ENCODE measurements around the gene CARD19. TPM values are rescaled to one million over a fixed set of nuclear protein-coding genes. Genes with fewer than 3 reads are reported as not detected.
"Not testable (repeated sequence)": the region's sequence is repeated elsewhere in the genome, so short reads cannot be mapped to it uniquely, and the experiment has no call there.

Gene CARD19
- polyA plus RNA-seq, 1 donor: 38.5 TPM

DNA sequence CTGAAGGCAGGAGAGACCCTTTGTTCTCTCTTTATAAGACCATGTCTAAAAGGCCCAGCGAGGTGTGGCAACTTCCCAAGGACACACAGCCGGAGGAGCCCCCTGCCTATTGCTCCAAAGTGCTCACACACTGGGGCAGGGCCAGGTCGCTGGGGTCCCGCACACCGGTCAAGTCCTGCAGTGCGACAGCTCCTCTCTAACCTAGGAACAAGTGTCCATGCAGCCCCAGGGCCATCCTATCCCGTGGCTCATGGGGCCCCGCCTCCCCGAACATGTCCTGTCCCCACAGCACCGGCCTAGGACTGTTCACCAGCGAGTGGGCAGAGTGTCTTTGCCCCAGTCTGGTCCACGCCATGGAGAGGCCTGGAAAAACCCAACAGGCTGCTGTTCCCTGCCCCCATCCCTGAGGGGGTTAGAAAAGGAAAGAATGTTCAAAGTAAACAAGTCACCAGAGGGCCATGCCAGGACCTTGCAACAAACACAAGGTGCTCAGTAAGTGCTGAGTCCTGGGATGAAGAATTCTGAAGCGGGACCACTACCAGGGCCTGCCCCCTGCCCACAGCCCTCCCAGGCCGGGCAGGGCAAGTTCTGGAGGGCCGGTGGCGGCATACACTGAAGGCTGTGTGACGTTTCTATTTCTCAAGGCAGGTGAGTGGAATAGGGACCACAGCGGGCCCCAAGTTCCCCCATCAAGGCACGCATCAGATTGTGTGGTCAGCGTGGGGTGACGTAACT lies 37.1 kb downstream of the CARD19 start:
- no peak for DNase-seq (ENCODE audit: low read depth)

DNA sequence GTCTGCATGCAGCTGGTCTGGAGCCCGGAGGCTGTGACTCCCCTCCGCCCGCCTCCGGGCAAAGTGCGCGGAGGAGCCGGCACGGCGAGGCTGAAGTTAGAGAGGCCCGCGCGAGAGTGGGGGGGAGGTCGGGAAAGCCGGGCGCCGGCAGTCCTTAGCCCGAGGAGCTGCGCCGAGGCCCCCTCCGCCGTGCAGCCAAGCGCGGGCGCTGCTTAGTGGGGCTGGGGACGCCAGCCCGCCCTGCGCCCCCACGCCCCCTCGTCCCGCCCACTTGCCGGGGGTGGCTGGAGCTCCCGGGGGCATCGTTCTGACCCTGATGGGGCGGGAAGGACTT lies 37.6 kb downstream of the CARD19 start:
- DNase-seq (ENCODE audit: low read depth): no peak

- DNase-seq (ENCODE audit: low read depth): peak; percentile 62
Observed at GRCh38 chr9:93134015-93134739, 38.2 kb downstream of the CARD19 start, which contains the start of gene NINJ1. Gene NINJ1 (minus strand): TSS chr9:93134251. CDS start chr9:93134217, 34 bp downstream.

DNA sequence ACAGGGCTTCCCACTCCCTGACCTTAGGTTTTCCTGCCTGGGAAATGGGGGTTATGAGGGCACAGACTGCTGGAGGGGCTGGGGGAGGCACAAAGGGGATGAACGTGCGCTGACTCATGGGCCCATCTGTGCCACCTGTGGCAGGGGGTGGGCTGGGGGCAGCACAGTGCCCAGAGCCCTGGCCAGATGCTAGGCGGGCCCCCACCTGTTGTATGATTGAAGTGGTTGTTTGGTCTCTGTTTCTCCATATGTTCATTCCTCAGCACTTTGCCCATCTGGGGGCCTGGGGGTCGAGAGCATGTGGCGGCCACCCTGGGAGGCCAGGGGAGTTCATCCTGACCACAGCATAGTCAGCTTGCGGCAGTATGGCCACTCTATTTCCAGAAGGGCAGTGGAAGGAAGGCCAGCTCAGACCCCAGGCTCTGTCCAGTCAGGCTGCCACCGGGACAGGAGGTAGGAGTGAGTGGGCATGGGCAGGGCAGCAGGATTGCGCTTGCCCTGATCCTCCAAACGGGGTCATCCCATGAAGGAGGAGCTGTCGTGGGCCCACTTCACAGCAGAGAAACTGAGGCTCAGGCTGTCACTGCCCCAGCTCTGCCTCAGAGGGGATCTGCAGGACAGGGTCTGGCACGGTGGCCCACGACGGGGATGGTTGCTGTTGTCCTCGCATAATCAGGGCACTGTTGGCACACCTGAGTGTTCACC lies 38.9 kb downstream of the CARD19 start:
- DNase-seq (ENCODE audit: low read depth): no peak

- DNase-seq (ENCODE audit: low read depth): no peak
Observed at GRCh38 chr9:93136011-93136440, 40.0 kb downstream of the CARD19 start.

DNA sequence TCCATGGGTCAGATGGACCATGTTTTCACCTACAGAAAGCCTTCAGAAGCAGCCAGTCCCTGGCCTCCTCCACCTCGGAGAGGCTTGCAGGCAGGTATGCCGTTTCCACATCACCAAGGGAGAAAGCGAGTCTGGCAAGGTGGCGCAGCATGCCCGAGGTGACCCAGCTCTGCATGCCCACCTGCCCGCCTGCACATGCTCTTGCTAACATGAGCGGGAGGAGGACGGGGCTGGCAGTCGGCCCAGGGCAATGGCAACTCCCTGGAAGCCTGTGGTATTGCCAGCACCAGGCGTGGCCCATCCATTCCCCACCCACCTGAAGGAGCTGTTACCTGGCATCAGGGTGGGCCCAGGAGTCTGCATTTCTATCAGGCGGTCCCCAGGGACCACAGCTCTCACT lies 41.3 kb downstream of the CARD19 start:
- DNase-seq (ENCODE audit: low read depth): no peak

GRCh38 chr9:93138171-93138764 lies 42.3 kb downstream of the CARD19 start:
- no peak for DNase-seq (ENCODE audit: low read depth)

DNA sequence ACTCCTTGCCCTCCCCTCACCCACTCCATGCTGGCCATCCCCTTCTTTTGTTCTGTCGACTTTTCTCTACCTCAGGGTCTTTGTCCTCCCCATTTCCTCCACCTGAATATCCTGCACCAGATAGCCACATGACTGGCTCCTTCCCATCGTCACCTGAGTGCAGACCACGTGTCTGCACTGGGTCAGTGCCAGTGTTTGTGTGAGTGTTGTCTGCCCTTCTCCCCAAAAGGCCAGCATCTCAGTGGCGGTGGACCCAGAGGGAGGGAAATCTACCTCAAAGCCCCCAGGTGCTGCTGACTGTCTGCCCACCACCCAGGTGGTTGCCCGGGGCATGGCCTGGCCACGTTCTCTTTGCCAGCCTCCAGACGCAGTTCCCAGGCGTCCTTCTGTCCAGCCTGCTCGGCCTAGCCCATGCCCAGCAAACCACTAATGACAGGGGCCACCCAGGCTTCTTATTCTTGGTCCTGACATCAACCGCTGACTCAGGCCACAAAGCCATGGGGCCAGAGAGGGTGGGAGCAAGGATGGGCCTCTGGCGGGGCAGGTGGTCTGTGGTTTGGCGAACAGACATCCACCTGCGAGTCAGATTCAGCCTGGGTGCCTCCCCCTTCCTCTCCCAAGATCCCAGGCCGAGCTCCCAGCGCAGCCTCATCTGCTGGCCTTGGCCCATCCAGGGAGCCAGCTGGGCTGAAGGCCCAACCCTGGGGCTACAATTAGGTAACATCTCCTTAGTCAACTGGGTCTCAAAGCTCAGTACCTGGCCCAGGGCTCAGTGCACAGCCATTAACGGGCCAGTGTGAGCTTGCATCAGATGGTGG lies 43.6 kb downstream of the CARD19 start:
- no peak for DNase-seq (ENCODE audit: low read depth)

- no peak for DNase-seq (ENCODE audit: low read depth)
Observed at GRCh38 chr9:93141771-93142483, 45.9 kb downstream of the CARD19 start.

- no peak for DNase-seq (ENCODE audit: low read depth)
Observed at GRCh38 chr9:93143830-93144530, 48.0 kb downstream of the CARD19 start.

DNA sequence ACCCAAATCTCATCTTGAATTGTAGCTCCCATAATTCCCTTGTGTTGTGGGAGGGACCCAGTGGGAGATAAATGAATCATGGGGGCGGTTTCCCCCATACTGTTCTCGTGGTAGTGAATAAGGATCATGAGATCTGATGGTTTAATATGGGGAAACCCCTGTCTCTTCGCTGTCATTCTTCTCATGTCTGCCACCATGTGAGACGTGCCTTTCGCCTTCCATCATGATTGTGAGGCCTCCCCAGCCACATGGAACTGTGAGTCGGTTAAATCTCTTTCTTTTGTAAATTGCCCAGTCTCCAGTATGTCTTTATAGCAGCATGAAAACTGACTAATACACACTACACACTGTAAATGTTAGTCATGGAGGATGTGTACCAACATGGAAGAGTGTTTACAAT lies 50.7 kb downstream of the CARD19 start:
- not testable (repeated sequence) for DNase-seq (ENCODE audit: low read depth)

DNA sequence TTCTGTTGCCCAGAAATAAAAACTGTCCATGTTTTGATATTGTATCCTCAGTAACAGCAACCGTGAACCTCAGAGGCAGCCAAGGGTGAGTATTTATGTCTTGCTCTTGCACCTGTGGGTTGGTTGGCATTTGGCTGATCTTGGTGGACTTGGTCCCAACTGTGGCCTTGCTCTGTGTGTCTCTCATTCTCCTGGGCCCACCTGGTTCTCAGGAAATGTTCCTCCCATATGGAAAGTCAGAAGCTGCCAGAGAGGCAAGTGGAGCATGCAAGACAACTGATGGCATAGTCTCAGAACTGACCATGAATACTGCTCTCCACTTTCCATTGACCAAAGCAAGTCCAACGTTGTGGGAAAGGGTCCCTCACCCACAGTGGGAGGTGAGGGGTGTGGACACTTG lies 51.6 kb downstream of the CARD19 start:
- no peak for DNase-seq (ENCODE audit: low read depth)

- no peak for DNase-seq (ENCODE audit: low read depth)
Observed at GRCh38 chr9:93148721-93149120, 52.7 kb downstream of the CARD19 start.

GRCh38 chr9:93149361-93149760 lies 53.3 kb downstream of the CARD19 start:
- DNase-seq (ENCODE audit: low read depth): no peak

GRCh38 chr9:93151097-93151784 lies 55.2 kb downstream of the CARD19 start:
- no peak for DNase-seq (ENCODE audit: low read depth)

GRCh38 chr9:93154293-93154903 lies 58.4 kb downstream of the CARD19 start:
- DNase-seq (ENCODE audit: low read depth): no peak

GRCh38 chr9:93155716-93156474 lies 59.9 kb downstream of the CARD19 start:
- DNase-seq (ENCODE audit: low read depth): no peak

- DNase-seq (ENCODE audit: low read depth): no peak
Observed at GRCh38 chr9:93156475-93157008, 60.5 kb downstream of the CARD19 start.
